Neuron (in vitro differentiated cells): ENCODE data around the gene KCNJ5.

Source experiments
- H2AFZ ChIP-seq: one replicate; pipeline ENCODE4 v1.6.1; 2013; ENCODE audit warnings: low read depth, mild to moderate bottlenecking, inconsistent platforms, low read length, moderate library complexity
- H3K27me3 ChIP-seq: one replicate; pipeline ENCODE4 v1.6.1; 2013; ENCODE audit warnings: low read length; ENCODE audit not compliant: insufficient read depth
- H3K36me3 ChIP-seq: one replicate; pipeline ENCODE4 v1.6.1; 2013; ENCODE audit warnings: low read length; ENCODE audit not compliant: insufficient read depth
- H3K4me1 ChIP-seq: one replicate; pipeline ENCODE4 v1.6.1; 2013; ENCODE audit warnings: low read length; ENCODE audit not compliant: insufficient read depth
- H3K4me3 ChIP-seq: 2 replicates; pipeline ENCODE4 v1.5.1; 2013; ENCODE audit warnings: mild to moderate bottlenecking, low read length, moderate library complexity
- H3K9me3 ChIP-seq: one replicate; pipeline ENCODE4 v1.6.1; 2013; ENCODE audit warnings: low read length

Gene KCNJ5

GRCh38 chr11:128955636-128956035, 64.5 kb downstream of the KCNJ5 start:
- no peak overlapping the region for H3K4me3 ChIP-seq
- H3K4me1 ChIP-seq = no peaks in the 10 kb centered on the region
- no peak overlapping the region for H2AFZ ChIP-seq
- no peaks in the 10 kb centered on the region for H3K27me3 ChIP-seq
- H3K36me3 ChIP-seq = no peaks in the 10 kb centered on the region
- no peaks in the 10 kb centered on the region for H3K9me3 ChIP-seq

- H3K4me3 ChIP-seq = no peak overlapping the region
- H3K36me3 ChIP-seq = no peaks in the 10 kb centered on the region
- no peaks in the 10 kb centered on the region for H3K9me3 ChIP-seq
- H3K4me1 ChIP-seq = no peaks in the 10 kb centered on the region
- H2AFZ ChIP-seq = no peak overlapping the region
- no peaks in the 10 kb centered on the region for H3K27me3 ChIP-seq
Measured at GRCh38 chr11:128956401-128957201, 65.4 kb downstream of the KCNJ5 start.

DNA sequence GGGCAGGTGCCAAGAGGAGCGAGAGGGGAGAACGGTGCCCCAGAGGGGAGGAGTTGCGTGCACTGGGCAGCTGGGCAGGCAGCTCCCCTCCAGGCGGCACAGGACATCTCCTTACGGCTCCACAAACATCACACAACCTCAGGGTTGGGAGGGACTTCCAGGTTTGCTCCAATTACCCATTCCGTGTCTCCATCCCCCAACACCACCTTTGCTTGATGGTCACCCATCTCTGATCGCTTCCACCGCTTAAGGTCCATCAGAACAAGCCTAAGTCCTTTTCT, 66.0 kb downstream of the KCNJ5 start:
- Histone ChIP-seq H3K36me3 (no peaks in the 10 kb centered on the region), H3K4me3 (no peak overlapping the region), H3K4me1 (no peaks in the 10 kb centered on the region), H2AFZ (no peak overlapping the region), H3K27me3 (no peaks in the 10 kb centered on the region), H3K9me3 (no peaks in the 10 kb centered on the region)

DNA sequence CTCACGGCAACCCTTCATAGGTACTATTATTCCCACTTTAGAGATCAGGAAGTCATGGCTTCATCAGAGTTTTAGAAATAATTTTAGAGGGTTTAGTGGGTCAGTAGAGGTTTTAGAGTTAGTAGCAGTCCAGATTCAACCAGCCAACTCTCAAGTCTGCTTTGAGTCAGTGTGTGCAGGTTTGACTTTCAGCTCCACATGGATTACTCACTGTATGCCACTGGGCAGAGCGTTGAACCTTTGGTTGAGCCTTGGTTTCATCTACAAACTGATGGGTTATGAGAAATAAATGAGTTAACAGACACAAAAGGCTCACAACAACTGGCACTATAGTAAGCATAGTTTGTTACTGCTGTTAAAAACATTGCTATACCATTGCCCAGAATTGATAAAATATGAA, 70.5 kb downstream of the KCNJ5 start:
- Histone ChIP-seq H3K4me3 (no peak overlapping the region), H3K9me3 (no peaks in the 10 kb centered on the region), H3K4me1 (peaks cover 14% of the 10 kb centered on the region), H3K27me3 (no peaks in the 10 kb centered on the region), H2AFZ (no peak overlapping the region), H3K36me3 (no peaks in the 10 kb centered on the region)

DNA sequence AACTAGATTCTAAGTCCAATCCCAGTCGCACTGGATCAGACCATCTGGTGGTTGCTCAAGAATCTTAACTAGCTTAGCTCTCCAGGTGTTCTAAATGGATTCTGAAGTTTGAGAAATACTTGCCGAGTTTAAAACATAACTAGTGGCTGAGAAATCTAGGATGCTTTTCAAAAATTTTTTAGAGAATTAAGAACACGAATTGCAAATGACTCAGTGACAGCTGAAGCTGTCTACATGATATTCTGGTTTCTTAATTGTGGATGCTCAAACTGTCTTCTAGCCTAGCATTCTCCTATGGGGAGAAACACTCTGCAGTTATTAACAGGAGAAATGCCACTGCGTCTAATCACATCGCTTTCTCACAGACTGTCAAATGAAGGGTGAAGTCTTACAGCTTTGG, 71.7 kb downstream of the KCNJ5 start:
- no peak overlapping the region for H2AFZ ChIP-seq

GRCh38 chr11:128963744-128964325, 72.7 kb downstream of the KCNJ5 start:
- Histone ChIP-seq H3K4me1 (peaks cover 14% of the 10 kb centered on the region), H3K4me3 (no peak overlapping the region), H3K27me3 (no peaks in the 10 kb centered on the region), H2AFZ (no peak overlapping the region), H3K9me3 (no peaks in the 10 kb centered on the region), H3K36me3 (peaks cover 6% of the 10 kb centered on the region)

More for the DNA sequence above, 71.7 kb downstream of the KCNJ5 start:
- H3K9me3 ChIP-seq = no peaks in the 10 kb centered on the region
- H3K4me1 ChIP-seq = peaks cover 14% of the 10 kb centered on the region
- no peak overlapping the region for H3K4me3 ChIP-seq
- no peaks in the 10 kb centered on the region for H3K36me3 ChIP-seq
- no peaks in the 10 kb centered on the region for H3K27me3 ChIP-seq

GRCh38 chr11:128964463-128964930, 73.3 kb downstream of the KCNJ5 start:
- H3K4me3 ChIP-seq = no peak overlapping the region
- H3K27me3 ChIP-seq = no peaks in the 10 kb centered on the region
- no peak overlapping the region for H2AFZ ChIP-seq
- H3K4me1 ChIP-seq = peaks cover 14% of the 10 kb centered on the region
- H3K9me3 ChIP-seq = no peaks in the 10 kb centered on the region
- peaks cover 13% of the 10 kb centered on the region for H3K36me3 ChIP-seq

GRCh38 chr11:128965485-128965884, 74.3 kb downstream of the KCNJ5 start:
- H2AFZ ChIP-seq = no peak overlapping the region
- H3K4me3 ChIP-seq = no peak overlapping the region
- H3K4me1 ChIP-seq = peaks cover 14% of the 10 kb centered on the region
- H3K9me3 ChIP-seq = no peaks in the 10 kb centered on the region
- H3K36me3 ChIP-seq = peaks cover 23% of the 10 kb centered on the region
- no peaks in the 10 kb centered on the region for H3K27me3 ChIP-seq

DNA sequence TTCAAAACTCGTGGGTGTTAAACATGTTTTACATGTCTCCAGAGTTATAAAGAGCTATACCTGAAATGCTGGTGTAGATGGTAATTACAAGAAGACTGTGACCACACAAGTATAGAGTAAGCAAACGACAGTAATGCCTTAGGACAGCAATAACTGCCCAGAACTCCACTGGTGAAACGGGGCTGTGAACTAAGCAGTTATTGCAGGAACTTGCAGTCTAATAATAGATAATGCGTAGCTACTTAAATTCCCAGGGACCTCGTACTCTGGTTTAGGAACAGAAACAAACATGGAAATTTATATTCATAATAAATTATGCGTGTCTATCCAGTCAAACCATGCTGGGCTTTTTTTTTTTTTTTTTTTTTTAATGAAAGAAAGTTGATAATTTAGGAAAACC, 76.4 kb downstream of the KCNJ5 start:
- Histone ChIP-seq H3K4me3 (no peak overlapping the region), H2AFZ (no peak overlapping the region), H3K36me3 (peaks cover 42% of the 10 kb centered on the region), H3K27me3 (no peaks in the 10 kb centered on the region), H3K4me1 (peaks cover 14% of the 10 kb centered on the region), H3K9me3 (no peaks in the 10 kb centered on the region)

DNA sequence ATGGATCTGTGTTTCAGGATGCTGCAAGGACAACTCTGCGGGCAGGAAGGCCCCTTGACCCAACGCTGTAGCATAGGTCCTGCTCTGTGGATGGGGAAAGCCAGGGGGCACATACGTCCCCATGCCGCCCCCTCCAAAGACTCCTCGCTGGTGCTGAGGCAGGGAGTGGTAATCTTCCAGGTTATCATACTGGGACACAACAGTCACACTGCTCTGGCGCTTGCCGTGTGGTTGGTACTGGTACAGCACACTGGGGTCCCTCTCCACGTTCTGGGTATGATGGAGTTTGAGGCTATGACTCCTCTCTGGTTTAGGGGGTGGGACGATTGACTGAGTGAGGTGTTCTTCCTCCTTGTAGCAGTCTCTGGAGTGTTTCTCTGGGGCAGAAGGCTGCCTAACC, 77.8 kb downstream of the KCNJ5 start:
- Histone ChIP-seq H3K27me3 (no peaks in the 10 kb centered on the region), H3K36me3 (peaks cover 56% of the 10 kb centered on the region), H2AFZ (no peak overlapping the region), H3K4me1 (peaks cover 10% of the 10 kb centered on the region), H3K9me3 (no peaks in the 10 kb centered on the region), H3K4me3 (no peak overlapping the region)
